PFSK-1 (cell line): Measurements from ENCODE around the gene FAM181A.

Experiments used
- POLR2AphosphoS5 ChIP-seq: IDR thresholded peaks from 2 replicates; pipeline ENCODE4 v1.6.1; 2012; ENCODE audit warnings: low read depth, mild to moderate bottlenecking, control low read depth, low read length, moderate library complexity
- SIN3A ChIP-seq: IDR thresholded peaks from 2 replicates; pipeline ENCODE4 v1.6.1; 2012; ENCODE audit warnings: mild to moderate bottlenecking, low read length, moderate library complexity, borderline replicate concordance; ENCODE audit not compliant: insufficient read depth
- TAF1 ChIP-seq: IDR thresholded peaks from 2 replicates; pipeline ENCODE4 v1.6.1; 2012; ENCODE audit warnings: low read length, control low read depth, borderline replicate concordance; ENCODE audit not compliant: insufficient read depth
- TF ChIP-seq, protein P1 (sequence below), 2 experiments: IDR thresholded peaks; 2 replicates each; pipeline versions ENCODE4 v1.6.1 to v1.8.0; 2011 to 2012; ENCODE audit warnings: low read depth in 2 of 2, low read length in 2 of 2, control low read depth in 1 of 2, inconsistent platforms in 1 of 2, mild to moderate bottlenecking in 1 of 2, moderate library complexity in 1 of 2; ENCODE audit not compliant: insufficient read depth in 1 of 2

GRCh38 chr14:93930989-93931307 is 3.8 kb downstream of the FAM181A start:
- TF ChIP-seq POLR2AphosphoS5: no peak
- TF ChIP-seq, protein P1, sequence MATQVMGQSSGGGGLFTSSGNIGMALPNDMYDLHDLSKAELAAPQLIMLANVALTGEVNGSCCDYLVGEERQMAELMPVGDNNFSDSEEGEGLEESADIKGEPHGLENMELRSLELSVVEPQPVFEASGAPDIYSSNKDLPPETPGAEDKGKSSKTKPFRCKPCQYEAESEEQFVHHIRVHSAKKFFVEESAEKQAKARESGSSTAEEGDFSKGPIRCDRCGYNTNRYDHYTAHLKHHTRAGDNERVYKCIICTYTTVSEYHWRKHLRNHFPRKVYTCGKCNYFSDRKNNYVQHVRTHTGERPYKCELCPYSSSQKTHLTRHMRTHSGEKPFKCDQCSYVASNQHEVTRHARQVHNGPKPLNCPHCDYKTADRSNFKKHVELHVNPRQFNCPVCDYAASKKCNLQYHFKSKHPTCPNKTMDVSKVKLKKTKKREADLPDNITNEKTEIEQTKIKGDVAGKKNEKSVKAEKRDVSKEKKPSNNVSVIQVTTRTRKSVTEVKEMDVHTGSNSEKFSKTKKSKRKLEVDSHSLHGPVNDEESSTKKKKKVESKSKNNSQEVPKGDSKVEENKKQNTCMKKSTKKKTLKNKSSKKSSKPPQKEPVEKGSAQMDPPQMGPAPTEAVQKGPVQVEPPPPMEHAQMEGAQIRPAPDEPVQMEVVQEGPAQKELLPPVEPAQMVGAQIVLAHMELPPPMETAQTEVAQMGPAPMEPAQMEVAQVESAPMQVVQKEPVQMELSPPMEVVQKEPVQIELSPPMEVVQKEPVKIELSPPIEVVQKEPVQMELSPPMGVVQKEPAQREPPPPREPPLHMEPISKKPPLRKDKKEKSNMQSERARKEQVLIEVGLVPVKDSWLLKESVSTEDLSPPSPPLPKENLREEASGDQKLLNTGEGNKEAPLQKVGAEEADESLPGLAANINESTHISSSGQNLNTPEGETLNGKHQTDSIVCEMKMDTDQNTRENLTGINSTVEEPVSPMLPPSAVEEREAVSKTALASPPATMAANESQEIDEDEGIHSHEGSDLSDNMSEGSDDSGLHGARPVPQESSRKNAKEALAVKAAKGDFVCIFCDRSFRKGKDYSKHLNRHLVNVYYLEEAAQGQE (IDR thresholded peaks at IDR 0.05; ENCODE audit: insufficient read depth in 1 of 2, low read depth in 2 of 2, low read length in 2 of 2): no peak
- no peak for TF ChIP-seq SIN3A
- TF ChIP-seq TAF1: no peak
